GM13977 (cell line): ENCODE measurements around the gene GIGYF1.

ENCODE experiments used
- DNase-seq: peaks from one replicate; pipeline ENCODE4 v3.0.0; 2012; ENCODE audit warnings: low spot score
- in situ Hi-C: fragments of 300-500 bp; cut with MboI; formaldehyde crosslinking; loops from one replicate; pipeline ENCODE4 v1.12.0; 2022; ENCODE audit warnings: low sequenced_read_pairs, low pct_unique_long_range_greater_than_20kb, mixed read lengths, inconsistent platforms; ENCODE audit not compliant: unreplicated experiment
- TF ChIP-seq, protein P1 (sequence below): IDR thresholded peaks from 2 replicates; pipeline ENCODE4 v1.5.1; 2012; ENCODE audit warnings: mild to moderate bottlenecking, control low read depth; ENCODE audit not compliant: insufficient read depth; ENCODE audit errors: extremely low read depth, missing control alignments

The GIGYF1 gene

DNA sequence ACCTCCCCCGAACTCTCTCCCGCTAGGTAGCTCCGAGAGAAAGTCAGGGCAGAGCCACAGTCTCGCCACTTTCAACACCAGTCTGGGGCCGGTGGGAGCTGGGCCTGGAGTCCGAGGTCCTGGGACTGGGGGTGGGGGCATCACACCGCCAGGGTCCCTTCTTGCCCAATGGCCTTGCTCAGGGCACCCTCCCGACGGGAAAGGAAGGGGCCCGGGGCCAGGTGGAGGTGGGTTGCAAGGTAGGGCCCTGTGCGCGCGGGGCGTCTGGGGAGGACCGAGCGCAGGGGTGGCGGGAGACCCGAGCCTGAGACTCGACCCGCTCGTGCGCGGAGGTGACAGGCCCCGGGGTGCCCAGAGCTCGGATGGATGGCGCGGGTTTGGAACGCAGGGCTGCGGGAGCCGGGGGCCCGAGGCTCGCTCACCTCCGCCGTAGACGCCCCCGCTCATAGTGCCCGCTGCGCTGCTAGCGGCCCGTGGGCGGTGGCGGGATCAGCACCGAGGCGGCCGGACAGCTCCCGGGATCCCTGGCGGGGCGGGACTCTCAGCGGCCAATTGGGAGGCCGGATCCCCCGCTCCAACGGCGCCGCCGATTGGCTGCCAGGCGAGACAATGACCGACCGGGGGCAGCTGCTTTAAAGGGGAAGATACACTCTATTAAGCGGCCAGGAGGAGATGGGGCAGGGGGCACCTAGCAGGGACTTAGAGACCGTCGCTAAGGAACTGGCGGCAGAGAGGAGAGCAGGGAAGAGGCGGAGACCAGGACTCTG is 38.0 kb downstream of the GIGYF1 start, which contains the start of gene ACTL6B:
Gene ACTL6B, minus strand, starts transcription at position 541 of the 767 bp plus-strand sequence. Its CDS starts 94 bp downstream, at position 447.
- peak; percentile 64 for DNase-seq
- in situ Hi-C loops = no loop called here
- TF ChIP-seq, protein P1, sequence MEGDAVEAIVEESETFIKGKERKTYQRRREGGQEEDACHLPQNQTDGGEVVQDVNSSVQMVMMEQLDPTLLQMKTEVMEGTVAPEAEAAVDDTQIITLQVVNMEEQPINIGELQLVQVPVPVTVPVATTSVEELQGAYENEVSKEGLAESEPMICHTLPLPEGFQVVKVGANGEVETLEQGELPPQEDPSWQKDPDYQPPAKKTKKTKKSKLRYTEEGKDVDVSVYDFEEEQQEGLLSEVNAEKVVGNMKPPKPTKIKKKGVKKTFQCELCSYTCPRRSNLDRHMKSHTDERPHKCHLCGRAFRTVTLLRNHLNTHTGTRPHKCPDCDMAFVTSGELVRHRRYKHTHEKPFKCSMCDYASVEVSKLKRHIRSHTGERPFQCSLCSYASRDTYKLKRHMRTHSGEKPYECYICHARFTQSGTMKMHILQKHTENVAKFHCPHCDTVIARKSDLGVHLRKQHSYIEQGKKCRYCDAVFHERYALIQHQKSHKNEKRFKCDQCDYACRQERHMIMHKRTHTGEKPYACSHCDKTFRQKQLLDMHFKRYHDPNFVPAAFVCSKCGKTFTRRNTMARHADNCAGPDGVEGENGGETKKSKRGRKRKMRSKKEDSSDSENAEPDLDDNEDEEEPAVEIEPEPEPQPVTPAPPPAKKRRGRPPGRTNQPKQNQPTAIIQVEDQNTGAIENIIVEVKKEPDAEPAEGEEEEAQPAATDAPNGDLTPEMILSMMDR = no peak

- TF ChIP-seq, protein P1 = no peak
- DNase-seq = no peak
- in situ Hi-C loops = no loop called here
Measured at GRCh38 chr7:100654908-100655831, 38.9 kb downstream of the GIGYF1 start.

- in situ Hi-C loops = no loop called here
- TF ChIP-seq, protein P1 = no peak
- no peak for DNase-seq
Measured at GRCh38 chr7:100649826-100650565, 44.1 kb downstream of the GIGYF1 start.

GRCh38 chr7:100642534-100642907 is 51.5 kb downstream of the GIGYF1 start:
- peak; percentile 80 for DNase-seq
- in situ Hi-C loops = no loop called here
- TF ChIP-seq, protein P1 = no peak

- TF ChIP-seq, protein P1 = no peak
- in situ Hi-C loops = no loop called here
- DNase-seq = no peak
Measured at GRCh38 chr7:100641860-100642533, 52.1 kb downstream of the GIGYF1 start.
